ENCODE data around the gene FIGNL1.
A peak's percentile ranks its signal among the peaks of the same experiment; 100 is the strongest.
"Not testable (repeated sequence)": the region's sequence is repeated elsewhere in the genome, so short reads cannot be mapped to it uniquely, and the experiment has no call there.

FIGNL1 gene

DNA sequence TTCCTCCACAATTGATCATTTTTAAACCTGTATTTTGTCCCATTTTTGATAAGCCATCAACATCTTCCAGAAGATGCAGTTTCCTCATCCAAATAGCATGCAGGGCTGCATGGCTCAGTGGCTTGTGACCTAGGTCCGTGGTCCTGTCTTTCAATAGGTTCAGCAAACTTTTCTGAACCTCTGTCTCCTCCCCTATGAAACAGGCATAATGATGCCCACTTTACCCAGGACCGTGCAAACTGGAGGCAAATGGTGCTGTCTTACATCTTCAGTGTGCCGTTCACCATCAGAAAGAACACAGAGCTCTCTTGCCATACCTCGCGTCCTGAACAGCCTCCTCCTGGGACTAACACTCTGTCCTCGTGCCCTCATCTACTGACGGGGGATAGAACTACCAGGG, 22.3 kb upstream of the FIGNL1 start:
- no peak for DNase-seq (ENCODE audit: low read depth in 2 of 2)

DNA sequence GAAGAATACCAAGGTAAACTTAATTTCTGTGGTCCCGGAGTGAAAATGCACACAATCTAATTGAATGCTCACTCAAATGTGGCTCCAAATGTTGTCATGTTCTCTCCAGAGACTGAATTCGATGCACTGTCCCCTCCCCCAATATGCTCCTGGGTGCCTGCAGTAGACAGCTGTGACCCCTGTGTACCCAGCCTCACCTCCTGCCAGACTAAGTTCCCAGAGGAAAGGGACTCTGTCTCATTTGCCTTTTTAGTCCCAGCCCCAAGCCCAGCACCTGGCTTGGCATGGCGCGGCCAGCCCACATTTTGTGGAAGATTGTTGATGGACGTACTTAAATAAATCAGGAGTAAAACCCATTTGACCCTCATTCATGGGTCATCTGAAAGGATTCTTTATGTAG, 21.8 kb upstream of the FIGNL1 start:
- DNase-seq (ENCODE audit: low read depth in 2 of 2) = no peak

DNA sequence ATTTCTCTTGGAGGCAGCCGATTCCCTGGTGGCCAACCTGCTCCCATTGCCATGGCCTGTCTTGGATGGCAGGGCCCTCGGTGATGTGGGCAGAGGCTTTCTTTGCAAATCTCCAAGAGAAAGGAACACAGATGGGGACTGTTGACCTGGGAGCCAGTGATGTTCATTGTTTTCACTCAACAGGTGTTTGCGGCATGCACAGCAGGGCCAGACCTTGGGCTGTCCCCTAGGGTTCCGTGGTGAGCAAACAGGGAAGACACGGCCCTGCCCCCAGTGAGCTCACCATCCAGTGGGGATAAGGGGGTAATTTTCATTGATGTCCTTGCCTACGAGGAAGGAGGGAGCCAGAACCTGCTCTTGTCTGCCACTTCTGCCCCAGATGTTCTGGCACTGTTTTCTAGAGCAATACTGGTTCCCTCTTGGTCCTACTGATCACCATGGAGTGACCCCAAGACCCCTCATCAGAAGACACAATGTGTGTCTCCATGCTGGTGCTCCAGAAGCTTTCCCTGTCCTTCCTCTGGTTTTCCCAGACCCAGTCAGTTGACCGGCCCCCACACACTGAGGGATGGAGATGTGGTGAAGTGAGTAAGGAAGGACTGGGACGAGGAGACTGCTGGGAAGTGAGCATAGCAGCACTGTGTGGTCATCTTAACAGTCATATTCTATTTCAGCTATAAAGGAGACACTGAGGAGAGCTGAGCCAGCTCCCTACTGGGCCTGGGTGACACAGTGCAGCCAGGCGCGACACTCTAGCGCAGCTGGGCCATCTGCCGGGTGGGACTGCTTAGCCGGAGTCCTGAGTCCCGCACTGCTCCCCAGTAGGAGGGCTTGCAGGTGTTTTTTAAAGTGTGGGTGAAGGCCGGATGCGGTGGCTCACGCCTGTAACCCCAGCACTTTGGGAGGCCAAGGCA, 20.4 kb upstream of the FIGNL1 start:
- no peak for DNase-seq (ENCODE audit: low read depth in 2 of 2)

DNA sequence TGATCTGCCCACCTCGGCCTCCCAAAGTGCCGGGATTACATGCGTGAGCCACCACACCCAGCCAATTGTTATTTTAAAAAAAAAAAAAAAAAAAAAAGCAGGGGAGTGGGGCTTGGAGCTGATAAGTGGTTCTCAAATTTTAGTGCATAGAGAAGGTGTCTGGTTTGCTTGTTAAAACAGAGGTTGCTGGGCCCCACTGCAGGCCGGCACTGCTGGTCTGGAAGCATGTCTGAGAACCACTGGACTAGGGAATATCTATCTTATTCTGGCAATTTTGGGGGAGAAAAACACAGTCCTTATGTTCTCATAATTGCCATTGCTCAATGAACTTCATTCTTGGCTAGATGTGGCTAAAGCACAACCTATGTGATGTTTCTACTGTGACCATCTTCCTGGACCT, 19.0 kb upstream of the FIGNL1 start:
- DNase-seq (ENCODE audit: low read depth in 2 of 2) = no peak

DNA sequence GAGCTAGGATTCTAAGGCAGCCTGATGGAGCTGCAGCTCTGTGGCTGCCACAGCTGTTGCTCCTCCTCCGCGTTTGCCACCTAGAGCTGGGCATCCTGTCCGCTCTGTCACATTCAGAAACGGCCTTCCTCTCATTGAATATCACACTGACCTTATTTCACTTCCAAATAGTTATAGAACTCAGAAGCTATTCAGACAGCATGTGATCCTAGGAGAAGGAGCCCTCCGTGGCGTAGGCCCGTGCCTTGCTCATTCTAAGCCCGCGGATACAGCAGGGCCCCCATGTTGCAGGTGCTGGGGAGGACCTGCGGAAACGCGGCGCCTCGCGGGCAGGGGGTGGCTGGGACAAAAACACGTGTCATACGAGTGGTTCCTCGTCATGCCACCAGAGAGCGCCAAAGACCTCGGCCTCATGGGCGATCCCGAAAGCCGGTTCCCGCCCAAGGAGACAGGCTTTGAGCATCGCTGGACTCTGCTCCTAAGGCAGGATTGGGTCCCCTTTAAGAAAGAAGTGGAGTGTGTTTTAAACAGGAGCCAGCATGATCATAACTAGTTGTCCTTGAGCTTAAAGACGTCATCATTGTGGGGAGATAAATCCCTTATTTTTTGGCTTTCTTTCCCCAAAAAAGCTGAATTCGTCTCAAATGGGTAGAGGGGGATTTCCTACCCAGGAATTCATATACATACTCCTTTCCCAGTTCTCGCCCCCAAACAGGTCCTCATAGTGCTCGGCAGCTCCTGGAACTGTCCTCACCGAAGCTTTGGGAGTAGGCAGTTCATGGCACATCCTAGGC, 17.9 kb upstream of the FIGNL1 start:
- peak; percentile 73 to 79 for DNase-seq (ENCODE audit: low read depth in 2 of 2)

DNA sequence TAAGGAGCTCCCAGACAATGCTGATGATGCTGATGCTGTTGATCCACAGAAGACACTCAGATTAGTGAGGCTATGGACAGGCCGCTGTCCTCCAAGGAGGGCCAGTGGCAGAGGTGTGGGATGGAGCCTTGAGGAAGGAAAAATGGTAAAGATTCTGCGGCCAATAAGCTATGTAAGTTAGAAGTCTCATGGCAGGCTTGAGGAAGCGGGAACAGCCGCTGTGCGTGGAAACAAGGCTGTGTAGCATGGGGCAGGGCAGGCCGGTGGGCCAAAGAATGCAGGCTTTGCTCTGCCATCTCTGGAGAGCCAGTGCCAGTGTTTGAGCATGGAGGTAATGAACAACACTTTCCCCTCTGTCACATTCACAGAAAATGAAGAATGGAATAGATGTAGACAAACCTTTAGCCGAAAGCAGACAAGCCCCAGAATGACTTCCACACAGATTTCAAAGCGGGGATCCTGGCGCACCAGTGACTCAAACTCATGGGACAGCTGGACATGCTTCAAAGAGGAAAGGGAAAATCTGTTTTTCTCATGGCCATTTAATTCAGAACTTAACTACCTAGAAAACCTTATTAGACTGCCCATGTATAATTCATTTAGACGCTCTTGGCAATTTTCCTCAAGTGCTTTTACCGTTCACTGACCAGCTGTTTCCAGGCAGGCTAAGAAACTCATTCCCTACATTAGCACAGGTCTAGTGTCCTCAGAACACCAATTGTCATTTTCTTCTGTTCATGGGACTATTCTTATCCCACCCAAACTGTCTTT, 16.9 kb upstream of the FIGNL1 start:
- no peak for DNase-seq (ENCODE audit: low read depth in 2 of 2)

DNA sequence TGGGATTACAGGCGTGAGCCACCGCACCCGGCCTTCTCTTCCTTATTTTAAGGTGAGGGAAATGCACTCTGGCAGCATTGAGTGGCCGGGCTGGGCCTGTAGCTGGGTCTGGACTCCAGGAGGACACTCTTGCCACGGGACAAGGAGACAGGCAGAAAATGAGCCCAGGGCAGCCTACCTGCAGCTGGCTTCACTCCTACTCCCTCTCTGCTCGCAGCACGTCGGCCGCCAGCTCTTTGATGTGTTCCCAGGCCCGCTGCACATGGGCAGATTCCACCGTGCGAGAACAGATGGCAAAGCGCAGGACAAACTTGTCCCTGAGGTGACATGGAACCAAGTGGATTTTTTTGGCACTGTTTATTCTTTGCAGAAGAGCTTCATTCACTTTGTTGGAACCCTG, 12.9 kb upstream of the FIGNL1 start:
- DNase-seq (ENCODE audit: low read depth in 2 of 2) = no peak

DNA sequence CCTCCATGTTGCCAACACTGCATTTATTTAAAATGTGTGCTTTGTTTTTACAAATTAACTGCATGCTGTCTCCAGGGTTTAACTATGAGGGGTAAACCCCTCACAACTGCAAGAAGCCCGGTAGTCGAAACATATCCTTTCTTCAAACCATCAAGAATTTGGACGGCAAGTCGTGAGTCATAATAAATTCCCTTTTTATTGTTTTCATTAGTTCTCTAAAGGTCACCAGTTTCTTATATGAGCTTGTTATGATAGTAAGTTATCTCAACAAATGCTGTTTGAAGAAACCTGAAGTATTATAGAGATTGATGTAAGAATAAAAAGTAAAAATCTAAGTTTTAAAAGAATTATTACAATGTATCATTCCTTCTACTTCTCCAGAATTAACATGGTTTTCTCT, 12.2 kb upstream of the FIGNL1 start:
- no peak for DNase-seq (ENCODE audit: low read depth in 2 of 2)

DNA sequence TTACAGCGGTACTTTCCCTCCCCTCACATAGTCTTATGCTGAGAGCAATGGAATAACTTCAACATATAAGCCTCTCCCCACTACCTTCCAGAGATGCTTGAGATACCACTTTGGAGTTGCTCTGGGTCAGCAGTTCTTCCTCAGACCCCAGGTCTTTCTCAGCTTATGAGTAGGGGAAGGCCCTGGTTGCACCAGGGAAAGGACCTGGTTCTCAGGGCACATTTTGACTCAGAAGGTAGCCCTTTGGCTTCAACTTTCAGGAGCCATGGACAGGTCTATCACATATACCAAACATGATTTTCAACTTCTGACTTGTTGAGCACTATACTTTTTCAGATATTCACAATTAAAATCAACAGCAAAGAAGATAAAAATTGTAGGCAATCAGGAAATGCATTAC, 11.5 kb upstream of the FIGNL1 start:
- DNase-seq (ENCODE audit: low read depth in 2 of 2) = no peak

DNA sequence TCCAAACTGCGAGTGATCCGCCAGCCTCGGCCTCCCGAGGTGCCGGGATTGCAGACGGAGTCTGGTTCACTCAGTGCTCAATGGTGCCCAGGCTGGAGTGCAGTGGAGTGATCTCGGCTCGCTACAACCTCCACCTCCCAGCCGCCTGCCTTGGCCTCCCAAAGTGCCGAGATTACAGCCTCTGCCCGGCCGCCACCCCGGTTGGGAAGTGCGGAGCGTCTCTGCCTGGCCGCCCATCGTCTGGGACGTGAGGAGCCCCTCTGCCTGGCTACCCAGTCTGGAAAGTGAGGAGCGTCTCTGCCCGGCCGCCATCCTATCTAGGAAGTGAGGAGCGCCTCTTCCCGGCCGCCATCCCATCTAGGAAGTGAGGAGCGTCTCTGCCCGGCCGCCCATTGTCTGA, 9.0 kb upstream of the FIGNL1 start:
- not testable (repeated sequence) for DNase-seq (ENCODE audit: low read depth in 2 of 2)

DNA sequence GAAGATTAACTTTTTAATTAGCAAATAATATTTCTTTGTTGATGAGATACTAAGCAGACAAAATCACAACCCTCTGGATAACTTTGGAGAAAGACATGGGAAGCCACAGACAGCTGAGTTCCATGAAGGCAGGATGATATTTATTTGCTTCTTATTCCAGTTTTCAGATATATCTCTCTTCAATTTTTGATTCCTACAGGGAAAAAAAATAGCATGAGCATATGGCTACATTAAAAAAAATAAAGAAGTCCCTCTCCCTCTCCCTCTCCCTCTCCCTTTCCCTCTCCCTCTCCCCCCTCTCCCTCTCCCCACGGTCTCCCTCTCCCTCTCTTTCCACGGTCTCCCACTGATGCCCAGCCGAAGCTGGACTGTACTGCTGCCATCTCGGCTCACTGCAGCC, 8.5 kb upstream of the FIGNL1 start:
- DNase-seq (ENCODE audit: low read depth in 2 of 2) = not testable (repeated sequence)

DNA sequence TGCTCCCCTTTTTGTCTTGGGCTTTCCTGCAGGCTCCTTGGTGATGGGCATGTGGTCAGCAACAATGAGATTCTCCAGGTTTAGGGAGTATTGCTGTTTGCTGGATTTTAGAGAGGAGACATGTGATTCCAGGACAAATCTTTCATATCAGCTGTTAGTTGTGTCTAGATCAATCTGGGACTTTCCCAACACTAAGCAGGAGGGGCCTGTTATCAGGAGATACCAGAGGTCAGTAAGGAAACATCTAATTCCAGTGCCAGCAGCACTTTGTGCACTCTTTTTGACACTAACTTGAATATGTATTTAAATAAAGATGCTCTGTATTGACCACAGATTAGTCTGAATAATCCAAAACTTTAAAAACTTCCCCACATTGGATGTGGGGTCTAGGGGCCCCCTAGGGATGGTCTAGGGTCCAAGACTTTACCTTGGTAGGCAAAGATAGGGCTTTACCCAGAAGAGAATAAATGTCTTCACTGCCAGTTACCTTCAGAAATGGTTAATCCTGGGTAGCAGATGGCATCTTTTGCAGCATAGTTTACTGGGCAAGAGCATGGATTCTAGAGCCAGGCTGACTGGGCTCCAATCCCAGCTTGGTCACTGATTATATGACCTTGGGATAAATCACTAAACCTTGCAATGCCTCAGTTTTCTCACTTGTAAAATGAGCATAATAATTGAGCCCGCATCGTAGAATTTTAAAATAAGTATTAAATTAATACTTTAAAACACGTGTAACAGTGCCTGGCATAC, 6.4 kb upstream of the FIGNL1 start:
- DNase-seq (ENCODE audit: low read depth in 2 of 2) = no peak

DNA sequence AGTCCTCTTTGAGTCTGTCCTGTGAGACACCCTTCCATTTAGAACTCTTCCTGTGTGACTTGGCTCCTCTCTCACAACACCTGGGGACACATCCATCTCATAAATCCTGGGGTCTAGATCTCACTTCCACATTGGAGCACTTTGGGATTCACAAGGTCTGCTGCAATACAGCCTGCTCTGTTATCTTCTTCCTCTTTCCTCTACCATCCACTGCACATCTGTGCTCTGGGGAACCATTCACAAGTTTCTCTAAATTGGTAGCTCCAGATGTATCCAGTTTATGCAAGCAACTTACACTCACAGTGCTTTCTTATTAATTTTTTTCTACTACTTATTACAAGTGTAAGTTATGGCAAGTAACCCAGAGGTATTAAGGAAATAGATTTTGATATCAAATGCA, 5.5 kb upstream of the FIGNL1 start:
- DNase-seq (ENCODE audit: low read depth in 2 of 2) = no peak

DNA sequence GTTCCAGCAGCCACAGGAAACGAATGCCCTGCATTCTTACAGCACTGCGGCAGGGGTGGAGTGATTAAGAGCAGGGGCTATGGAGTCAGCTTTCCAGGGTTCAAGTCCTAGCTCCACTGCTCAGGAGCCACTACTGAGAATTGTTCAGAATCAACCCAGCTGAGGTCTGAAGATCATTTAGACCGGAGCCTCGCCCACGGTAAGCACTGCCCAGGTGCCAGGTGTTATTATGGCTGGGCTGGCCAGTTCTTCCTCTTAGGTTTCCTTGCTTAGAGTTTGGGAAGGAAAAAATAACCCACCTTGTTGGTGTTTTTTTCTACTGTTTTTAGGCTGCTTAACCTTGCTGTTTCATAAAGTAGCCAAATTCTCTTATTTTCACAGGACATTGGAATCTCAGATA, 4.8 kb upstream of the FIGNL1 start:
- DNase-seq (ENCODE audit: low read depth in 2 of 2) = no peak

DNA sequence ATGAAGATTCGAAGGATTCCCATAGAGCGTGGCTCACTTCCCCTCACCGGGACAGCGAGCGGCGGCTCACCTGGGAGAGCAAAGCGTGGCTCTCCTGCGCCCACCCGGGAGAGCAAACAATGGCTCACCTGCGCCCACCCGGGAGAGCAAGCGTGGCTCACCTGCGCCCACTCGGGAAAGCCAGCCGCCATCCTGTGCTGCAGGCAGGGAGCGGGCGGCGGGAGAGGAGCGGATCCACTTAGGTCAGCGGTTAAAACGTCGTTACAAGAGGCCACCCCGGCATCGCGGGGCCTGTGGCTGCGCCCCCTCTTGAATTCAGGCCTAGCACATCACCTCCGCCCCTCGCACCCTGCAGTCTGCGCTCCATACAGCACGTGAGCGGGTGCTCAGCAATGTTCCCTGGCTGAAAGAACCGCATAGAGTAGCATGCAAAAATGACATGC, 461 bp upstream of the FIGNL1 start:
- peak in 1 of 2 donors; percentile 14 for DNase-seq (ENCODE audit: low read depth in 2 of 2)

DNA sequence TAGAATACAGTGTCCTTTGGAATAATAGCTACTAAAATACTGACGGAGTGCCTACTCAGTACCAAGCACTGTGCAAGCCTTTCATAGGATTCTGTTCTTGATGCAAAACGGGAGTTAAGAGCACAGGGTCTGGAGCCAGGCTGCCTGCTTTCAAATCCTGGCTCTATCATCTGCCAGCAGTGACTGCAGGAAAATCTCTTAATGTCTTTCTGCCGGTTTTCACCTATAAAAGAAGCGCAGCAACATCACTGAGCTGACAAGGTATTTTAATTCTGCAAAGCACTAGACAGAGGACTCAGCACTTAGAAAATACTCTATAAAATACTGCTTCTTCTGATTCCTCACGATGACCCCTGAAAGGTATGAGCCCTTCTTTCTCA, 659 bp downstream of the FIGNL1 start:
- DNase-seq (ENCODE audit: low read depth in 2 of 2) = no peak

DNA sequence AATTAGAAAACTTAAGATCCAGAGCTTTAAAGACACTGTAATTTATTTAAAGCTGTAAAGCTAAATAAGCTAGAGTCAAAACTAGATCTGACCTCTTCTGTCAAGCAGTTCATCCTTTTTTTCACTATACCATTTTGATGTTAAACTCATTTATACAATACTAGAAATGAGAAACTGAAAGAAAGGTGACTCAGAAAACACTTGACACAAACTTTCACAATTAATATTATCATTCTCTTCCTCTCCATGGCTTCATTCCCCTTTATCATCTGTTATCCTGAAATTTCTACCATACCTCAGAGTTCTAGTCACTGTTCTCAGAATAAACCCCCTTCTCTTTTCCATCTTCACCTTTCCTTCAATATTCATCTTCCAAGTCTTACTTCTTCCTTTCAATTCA, 1.3 kb downstream of the FIGNL1 start:
- DNase-seq (ENCODE audit: low read depth in 2 of 2) = no peak

DNA sequence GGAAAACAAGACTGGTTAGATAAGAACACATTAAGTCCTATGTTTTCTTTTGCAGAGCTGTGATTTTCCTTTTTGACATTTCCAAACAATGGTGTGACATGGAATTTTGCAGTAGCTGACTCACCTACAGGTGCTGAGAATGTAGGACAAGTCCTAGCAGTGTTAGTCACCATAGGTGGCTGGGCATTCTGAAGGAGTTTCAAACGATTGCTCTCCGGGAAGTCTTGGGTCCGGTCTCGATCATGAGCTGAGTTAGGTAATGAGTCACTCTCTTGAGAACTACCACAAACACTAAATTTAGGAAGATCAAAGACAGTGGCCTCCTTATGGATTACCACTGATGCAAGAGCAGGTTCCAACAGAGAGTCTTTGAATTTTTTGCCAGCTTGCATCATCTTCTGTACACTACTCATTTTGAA, 3.6 kb downstream of the FIGNL1 start:
- no peak for DNase-seq (ENCODE audit: low read depth in 2 of 2)

DNA sequence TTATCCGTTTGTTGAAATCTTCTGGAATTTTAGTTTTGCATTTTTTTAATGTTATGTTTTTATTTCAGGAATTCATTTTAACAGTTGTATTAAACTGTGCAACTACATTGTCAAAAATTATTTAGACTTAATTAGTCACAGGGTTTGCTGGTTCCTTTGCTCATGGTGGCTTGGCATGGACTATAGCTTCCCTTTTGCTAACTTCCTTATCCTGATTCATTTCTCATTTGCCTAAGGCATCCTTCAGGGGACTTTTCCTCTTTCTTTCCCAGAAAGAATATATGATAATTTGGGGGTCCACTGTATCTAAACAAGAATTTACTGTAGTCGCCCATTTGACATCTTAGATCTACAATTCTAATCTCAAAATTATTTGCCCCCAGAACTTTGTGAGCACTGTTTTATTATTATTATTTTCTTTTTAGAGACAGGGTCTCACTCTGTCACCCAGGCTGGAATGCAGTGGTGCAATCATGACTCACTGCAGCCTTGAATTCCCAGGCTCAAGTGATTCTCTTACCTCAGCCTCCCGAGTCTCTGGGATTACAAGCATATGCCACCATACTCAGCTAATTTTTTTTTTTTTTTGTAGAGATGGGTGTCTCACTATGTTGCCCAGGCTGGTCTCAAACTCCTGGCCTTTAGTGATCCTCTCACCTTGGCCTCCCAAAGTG, 13.9 kb downstream of the FIGNL1 start:
- no peak for DNase-seq (ENCODE audit: low read depth in 2 of 2)

DNA sequence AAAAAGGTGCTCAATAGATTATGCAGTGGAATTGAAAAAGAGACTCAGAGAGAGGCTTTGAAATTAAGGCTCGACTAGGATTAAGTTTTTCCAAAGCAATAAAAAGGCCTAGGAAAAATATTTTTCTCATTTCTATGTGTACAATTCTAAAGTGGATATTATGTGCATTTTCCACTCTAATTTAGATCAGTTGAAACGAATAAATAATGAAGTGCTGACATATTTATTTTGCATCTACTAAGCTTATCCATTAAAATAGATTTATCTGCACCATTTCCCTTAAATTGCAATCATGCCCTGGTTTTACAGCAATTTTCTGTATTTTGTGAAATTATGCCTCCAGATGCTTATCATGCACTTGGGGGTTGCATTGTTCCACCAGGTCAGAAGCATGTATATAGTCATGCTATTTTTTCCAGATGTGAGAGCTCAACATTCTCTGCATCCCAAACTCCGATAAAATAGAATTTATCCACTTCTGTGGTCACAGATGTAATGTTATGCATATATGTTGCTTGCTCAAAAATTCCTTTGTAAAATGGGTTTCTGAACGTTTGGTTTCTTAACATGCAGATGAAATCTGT, 18.3 kb downstream of the FIGNL1 start:
- no peak for DNase-seq (ENCODE audit: low read depth in 2 of 2)

DNA sequence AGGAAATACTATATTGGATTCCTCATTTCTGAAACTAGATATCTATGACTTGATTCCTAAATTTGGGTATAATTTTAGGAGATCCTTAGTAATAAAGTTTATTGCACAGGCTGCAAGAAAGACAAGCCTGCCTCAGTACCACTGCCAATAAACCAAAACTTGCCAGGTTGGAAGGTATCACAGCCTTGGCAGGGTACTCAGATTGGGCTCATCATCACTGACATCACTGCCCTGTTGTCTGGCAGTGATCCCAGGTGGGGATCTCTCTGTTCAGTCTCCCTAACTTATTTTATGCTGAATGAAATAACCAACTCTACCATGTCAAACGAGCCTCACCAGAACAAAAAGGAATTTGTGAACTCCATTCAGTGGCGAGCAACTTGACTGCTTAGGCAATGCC, 18.8 kb downstream of the FIGNL1 start:
- DNase-seq (ENCODE audit: low read depth in 2 of 2) = no peak

All from stimulated activated CD4-positive, alpha-beta T cell treated with anti-CD3 and anti-CD28 coated beads, Interleukin-15, amount 100 ng/mL, for 48 hours (primary cell).